A549 (cell line): ENCODE results near the gene MAZ. TPM values are rescaled to one million over a fixed set of nuclear protein-coding genes. Genes with fewer than 3 reads are reported as not detected.
A peak's percentile ranks its signal among the peaks of the same experiment; 100 is the strongest.

Source experiments
- ATAC-seq, 2 experiments: fragments of 200-7000 bp in 1 of 2; fragments of >200 bp in 1 of 2; cut with Nextera tagmentation in 1 of 2; cut with Tn5 transposase in 1 of 2; 3 replicates each; pipeline versions ENCODE4 v1.8.0 to v1.9.1; 2018 to 2020; ENCODE audit warnings: mild to moderate bottlenecking in 1 of 2, moderate library complexity in 1 of 2
- CTCF ChIA-PET: fragments of 300-600 bp; sonication (Branson Sonifier 250); formaldehyde crosslinking; extraction: SDS; loops from one replicate; lab custom pipeline; 2021; ENCODE audit warnings: antibody characterized with exemption, inconsistent platforms; lab: Yijun Ruan, JAX
- POLR2A ChIA-PET: fragments of 350-600 bp; formaldehyde crosslinking; extraction: SDS; loops from one replicate; lab custom pipeline; 2021; ENCODE audit warnings: antibody characterized with exemption, inconsistent platforms; lab: Yijun Ruan, JAX
- DNase-seq, 2 experiments: peaks; one replicate each; pipeline versions ENCODE4 v3.0.0 to v3.0.0-alpha.2; 2011 to 2016; ENCODE audit warnings: low read depth in 1 of 2, low spot score in 1 of 2
- FAIRE-seq: peaks from 2 replicates; lab custom pipeline; 2011; peaks lifted over from hg19 to GRCh38; lab: Jason Lieb, UNC
- H3K27ac ChIP-seq, 2 experiments: fragments of >200 bp; sonication (Bioruptor Twin); formaldehyde crosslinking; 3 replicates each; pipeline ENCODE4 v1.5.1; 2016 to 2017
- H3K4me1 ChIP-seq: fragments of >200 bp; sonication (Bioruptor Twin); formaldehyde crosslinking; 3 replicates; pipeline ENCODE4 v1.6.1; 2016
- H3K4me2 ChIP-seq: fragments of >200 bp; sonication (Bioruptor Twin); formaldehyde crosslinking; 3 replicates; pipeline ENCODE4 v1.6.1; 2016
- H3K4me3 ChIP-seq: fragments of >200 bp; sonication (Bioruptor Twin); formaldehyde crosslinking; 3 replicates; pipeline ENCODE4 v1.5.1; 2016
- H3K9me3 ChIP-seq: fragments of >200 bp; sonication (Bioruptor Twin); formaldehyde crosslinking; 3 replicates; pipeline ENCODE4 v1.6.1; 2016
- BCL3 ChIP-seq: fragments of >200 bp; sonication (Bioruptor Twin); formaldehyde crosslinking; IDR thresholded peaks from 3 replicates; pipeline ENCODE4 v1.6.1; 2016
- BHLHE40 ChIP-seq: IDR thresholded peaks from 2 replicates; pipeline ENCODE4 v1.6.1; 2012; ENCODE audit warnings: low read depth, low read length, inconsistent platforms
- CBX2 ChIP-seq: fragments of 200-600 bp; sonication (generic); IDR thresholded peaks from 2 replicates; pipeline ENCODE4 v1.6.1; 2016; ENCODE audit warnings: low read depth, mild to moderate bottlenecking, borderline replicate concordance
- CEBPB ChIP-seq, 2 experiments: fragments of >200 bp in 1 of 2; sonication (Bioruptor Twin) in 1 of 2; formaldehyde crosslinking in 1 of 2; IDR thresholded peaks; 2 replicates each; pipeline ENCODE4 v1.6.1; 2012 to 2016
- CTCF ChIP-seq: fragments of >200 bp; sonication (Bioruptor Twin); formaldehyde crosslinking; IDR thresholded peaks from 3 replicates; pipeline ENCODE4 v1.5.1; 2016
- E2F6 ChIP-seq: IDR thresholded peaks from 2 replicates; pipeline ENCODE4 v1.6.1; 2012; ENCODE audit warnings: low read depth, borderline replicate concordance
- EHF ChIP-seq: fragments of 250-450 bp; sonication (Bioruptor Pico); IDR thresholded peaks from 2 replicates; pipeline ENCODE4 v1.5.0; 2020; ENCODE audit warnings: mild to moderate bottlenecking
- EHMT2 ChIP-seq: fragments of 200-600 bp; sonication (generic); IDR thresholded peaks from 2 replicates; pipeline ENCODE4 v1.6.1; 2016; ENCODE audit warnings: antibody characterized with exemption, low read depth, mild to moderate bottlenecking, moderate library complexity
- GATA3 ChIP-seq: IDR thresholded peaks from 2 replicates; pipeline ENCODE4 v1.6.1; 2012; ENCODE audit warnings: borderline replicate concordance
- HDAC2 ChIP-seq: fragments of 200-600 bp; sonication (generic); IDR thresholded peaks from 2 replicates; pipeline ENCODE4 v1.6.1; 2016
- HES2 ChIP-seq: fragments of >200 bp; sonication (Bioruptor Twin); formaldehyde crosslinking; IDR thresholded peaks from 2 replicates; pipeline ENCODE4 v1.6.1; 2016
- HOXA7 ChIP-seq: fragments of 250-450 bp; sonication (Bioruptor Pico); IDR thresholded peaks from 2 replicates; pipeline ENCODE4 v1.5.0; 2020; ENCODE audit warnings: mild to moderate bottlenecking, moderate library complexity
- HOXB13 ChIP-seq: fragments of 250-450 bp; sonication (Bioruptor Pico); IDR thresholded peaks from 2 replicates; pipeline ENCODE4 v1.5.0; 2020; ENCODE audit warnings: low read depth, mild to moderate bottlenecking, moderate library complexity
- HOXB5 ChIP-seq: fragments of 250-450 bp; sonication (Bioruptor Pico); IDR thresholded peaks from 2 replicates; pipeline ENCODE4 v1.5.0; 2020; ENCODE audit warnings: mild to moderate bottlenecking, moderate library complexity
- KDM5A ChIP-seq: fragments of 200-600 bp; sonication (generic); IDR thresholded peaks from 2 replicates; pipeline ENCODE4 v1.6.1; 2016; ENCODE audit warnings: antibody characterized with exemption, mild to moderate bottlenecking
- MAFK ChIP-seq: fragments of 450-650 bp; IDR thresholded peaks from 2 replicates; pipeline ENCODE4 v1.6.1; 2014; ENCODE audit not compliant: partially characterized antibody
- MAZ ChIP-seq: fragments of 150-350 bp; IDR thresholded peaks from 2 replicates; pipeline ENCODE4 v1.6.1; 2014; ENCODE audit warnings: antibody characterized with exemption, low read depth, low read length, borderline replicate concordance
- PBX3 ChIP-seq: IDR thresholded peaks from 2 replicates; pipeline ENCODE4 v1.6.1; 2012
- PHF8 ChIP-seq: fragments of 200-600 bp; sonication (generic); IDR thresholded peaks from 2 replicates; pipeline ENCODE4 v1.6.1; 2016; ENCODE audit warnings: low read depth, mild to moderate bottlenecking, antibody characterized with exemption, moderate library complexity, borderline replicate concordance
- POLR2A ChIP-seq: IDR thresholded peaks from 2 replicates; pipeline ENCODE4 v1.6.1; 2012; ENCODE audit warnings: mild to moderate bottlenecking, low read length
- RFX5 ChIP-seq: fragments of 450-650 bp; IDR thresholded peaks from 2 replicates; pipeline ENCODE4 v1.7.1; 2014; ENCODE audit warnings: antibody characterized with exemption, mild to moderate bottlenecking, moderate library complexity
- USF2 ChIP-seq: fragments of 450-650 bp; IDR thresholded peaks from 2 replicates; pipeline ENCODE4 v1.6.1; 2014; ENCODE audit warnings: antibody characterized with exemption
- ZNF302 ChIP-seq: fragments of 250-450 bp; sonication (Bioruptor Pico); IDR thresholded peaks from 2 replicates; pipeline ENCODE4 v1.9.0; 2021; ENCODE audit warnings: inconsistent platforms, mild to moderate bottlenecking, moderate library complexity
- WGBS: methylation state at CpG from one replicate; pipeline ENCODE4 v1.1.6; 2017; ENCODE audit errors: missing lambda C conversion rate; 5-methylcytosine and 5-hydroxymethylcytosine counted together
- polyA plus RNA-seq, 4 experiments: library from polyadenylated mRNA; depleted of rRNA in 3 of 4; stranded (reverse); fragments of >200 nt; fragmentation: RNase III in 1 of 4; extraction: RNeasy Plus Mini Kit Qiagen cat#74134 plus additional on column Dnase treatment in 1 of 4; gene quantifications; 2 replicates in 3 of 4; 3 replicates in 1 of 4; pipeline ENCODE4 v1.2.3, GENCODE V29; 2011 to 2017

The MAZ gene
- polyA plus RNA-seq, 2 of the 4 experiments (the other 2 are of a cell fraction) = 79.6 to 231 TPM

GRCh38 chr16:29794231-29794710 lies 12.1 kb upstream of the MAZ start:
- CTCF ChIA-PET = interaction anchor here (0.7 to 1.4 kb wide), 5 partner anchors 13 to 103 kb away, joined by 3 to 4 read pairs (median 3); no protein-coding TSS in a partner anchor
- H3K27ac ChIP-seq = no peak overlapping the region
- H3K4me2 ChIP-seq = no peak overlapping the region
- 97% methylated on average over 3 of the region's 3 CpGs for WGBS
- DNase-seq (no peak), ATAC-seq (no peak), FAIRE-seq (no peak)
- no peaks in the 10 kb centered on the region for H3K9me3 ChIP-seq
- TF ChIP-seq RFX5 (no peak), MAZ (no peak), CEBPB (IDR thresholded peaks at IDR 0.05) (no peak), HOXB5 (no peak), GATA3 (no peak), PHF8 (no peak), ZNF302 (CRISPR knock-in tag) (no peak), EHMT2 (no peak), BCL3 (no peak), KDM5A (no peak), E2F6 (no peak), HDAC2 (no peak), USF2 (no peak), CBX2 (no peak), MAFK (no peak)
- H3K4me1 ChIP-seq = peaks cover 20% of the 10 kb centered on the region
- H3K4me3 ChIP-seq = no peak overlapping the region
- POLR2A ChIA-PET = interaction anchor here (0.6 kb wide), 1 partner anchor 10 kb away, joined by 3 read pairs; no protein-coding TSS in a partner anchor

- Histone ChIP-seq H3K9me3 (no peaks in the 10 kb centered on the region), H3K27ac (no peak overlapping the region), H3K4me3 (no peak overlapping the region), H3K4me2 (no peak overlapping the region), H3K4me1 (peaks cover 13% of the 10 kb centered on the region)
- FAIRE-seq (no peak), DNase-seq (no peak), ATAC-seq (no peak)
- ChIA-PET POLR2A (no interaction called here), CTCF (interaction anchor here (0.8 to 7.2 kb wide), 7 partner anchors 12 to 102 kb away, joined by 3 to 54 read pairs (median 9); partner anchors contain the start of genes KIF22, MVP and PAGR1)
- TF ChIP-seq POLR2A (no peak), BHLHE40 (no peak), CTCF (no peak), HOXA7 (no peak)
- WGBS = 91% methylated on average over 8 of the region's 8 CpGs
These were observed 3.9 kb upstream of the MAZ start for GRCh38 chr16:29802416-29802935.

- Histone ChIP-seq H3K4me3 (no peak overlapping the region), H3K9me3 (no peaks in the 10 kb centered on the region), H3K27ac (peak overlapping the region; percentile 98 to 99; a peak in 3 of 6 replicates), H3K4me1 (peaks cover 23% of the 10 kb centered on the region), H3K4me2 (peak overlapping the region; percentile 86)
- ATAC-seq = no peak
- ChIA-PET POLR2A (interaction anchor here (1.0 to 1.4 kb wide), 3 partner anchors 11 to 104 kb away, joined by 4 to 17 read pairs (median 4); partner anchors contain the start of gene KIF22), CTCF (interaction anchor here (1.0 to 7.2 kb wide), 7 partner anchors 12 to 228 kb away, joined by 4 to 54 read pairs (median 6); partner anchors contain the start of genes KIF22 and PAGR1)
- WGBS = 82% methylated on average over 8 of the region's 8 CpGs
- no peak for DNase-seq
- TF ChIP-seq HES2 (no peak), EHMT2 (no peak), HOXA7 (no peak), HOXB13 (CRISPR knock-in tag) (no peak), EHF (CRISPR knock-in tag) (no peak), PBX3 (peak; percentile 52; the same call in 1 of the 2 replicates), USF2 (no peak)
- no peak for FAIRE-seq
These were observed 2.3 kb upstream of the MAZ start for GRCh38 chr16:29804020-29804419.
